HCT116 (cell line): Measurements from ENCODE around the gene MTG2. TPM values are rescaled to one million over a fixed set of nuclear protein-coding genes. Genes with fewer than 3 reads are reported as not detected.

Experiments
- ATAC-seq: fragments of 200-7000 bp; cut with Tn5 transposase; 2 replicates; pipeline ENCODE4 v1.9.1; 2020; ENCODE audit warnings: mild to moderate bottlenecking, moderate library complexity
- BruUV-seq: library from RNA; stranded (reverse); fragments of 400-500 nt; replicated peaks from 2 replicates; lab custom pipeline; 2021; lab: Mats Ljungman, UMichigan
- CTCF ChIA-PET: fragments of 300-600 bp; sonication (Branson Sonifier 250); formaldehyde crosslinking; loops from one replicate; lab custom pipeline; 2021; ENCODE audit warnings: antibody characterized with exemption; lab: Charles Lee
- POLR2A ChIA-PET: fragments of 300-600, 350-600 bp; sonication (Branson Sonifier 250); formaldehyde crosslinking; loops from one replicate; lab custom pipeline; 2021; ENCODE audit warnings: antibody characterized with exemption; lab: Charles Lee
- RAD21 ChIA-PET, 2 experiments: fragments of 300-600 bp; sonication (Branson Sonifier 250); formaldehyde crosslinking; loops; one replicate each; lab custom pipeline; 2023; ENCODE audit warnings: low total read pairs in 2 of 2; ENCODE audit not compliant: uncharacterized antibody in 2 of 2, unreplicated experiment in 2 of 2, low non-redundant PET in 1 of 2; lab: Charles Lee
- DNase-seq: peaks from one replicate; pipeline ENCODE4 v3.0.0-alpha.2; 2010; ENCODE audit warnings: low read depth, low spot score
- H2AFZ ChIP-seq: fragments of 200-600 bp; shearing (Covaris generic), sonication (generic); 2 replicates; pipeline ENCODE4 v1.6.1; 2017; ENCODE audit warnings: low read depth, mixed run types, mixed read lengths, antibody characterized with exemption, low read length; ENCODE audit not compliant: poor library complexity, severe bottlenecking
- H3K27ac ChIP-seq: 2 replicates; pipeline ENCODE4 v1.5.1; 2012; ENCODE audit warnings: low read depth, low read length
- H3K27me3 ChIP-seq: fragments of 200-600 bp; sonication (generic); 2 replicates; pipeline ENCODE4 v1.6.1; 2016; ENCODE audit warnings: mixed run types, low read length, mixed read lengths; ENCODE audit not compliant: insufficient read depth
- H3K36me3 ChIP-seq, 2 experiments: fragments of 200-500 bp in 1 of 2; fragments of 200-600 bp in 1 of 2; sonication (Bioruptor generic) in 1 of 2; sonication (generic) in 1 of 2; 2 replicates each; pipeline versions ENCODE4 v1.5.1 to v1.6.1; 2014 to 2016; ENCODE audit warnings: low read length in 2 of 2, inconsistent platforms in 1 of 2, mixed read lengths in 1 of 2, mixed run types in 1 of 2; ENCODE audit not compliant: insufficient read depth in 2 of 2, control insufficient read depth in 1 of 2
- H3K4me1 ChIP-seq, 2 experiments: fragments of 200-600 bp in 1 of 2; sonication (generic) in 1 of 2; 2 replicates each; pipeline versions ENCODE4 v1.5.1 to v1.6.1; 2012 to 2017; ENCODE audit warnings: low read length in 2 of 2, inconsistent platforms in 1 of 2, mild to moderate bottlenecking in 1 of 2, mixed read lengths in 1 of 2, mixed run types in 1 of 2, moderate library complexity in 1 of 2; ENCODE audit not compliant: insufficient read depth in 2 of 2, control insufficient read depth in 1 of 2
- H3K4me2 ChIP-seq: fragments of 200-600 bp; sonication (generic); 2 replicates; pipeline ENCODE4 v1.6.1; 2017; ENCODE audit warnings: mixed run types, low read length, mixed read lengths
- H3K4me3 ChIP-seq, 2 experiments: fragments of 200-600 bp in 1 of 2; sonication (generic) in 1 of 2; replicated peaks in 1 of 2; 2 replicates each; pipeline ENCODE4 v1.5.1; 2011 to 2016; ENCODE audit warnings: low read length in 2 of 2, control low read depth in 1 of 2, low read depth in 1 of 2, mild to moderate bottlenecking in 1 of 2, mixed read lengths in 1 of 2, mixed run types in 1 of 2
- H3K79me2 ChIP-seq: fragments of 200-600 bp; sonication (generic); 2 replicates; pipeline ENCODE4 v1.6.1; 2017; ENCODE audit warnings: mild to moderate bottlenecking, mixed run types, low read length, moderate library complexity, mixed read lengths; ENCODE audit not compliant: insufficient read depth
- H3K9ac ChIP-seq: fragments of 200-600 bp; sonication (generic); 2 replicates; pipeline ENCODE4 v1.6.1; 2016; ENCODE audit warnings: low read length, mixed read lengths
- H3K9me2 ChIP-seq: fragments of 200-600 bp; sonication (generic), shearing (Covaris generic); 2 replicates; pipeline ENCODE4 v1.6.1; 2017; ENCODE audit warnings: mixed run types, mild to moderate bottlenecking, moderate library complexity; ENCODE audit not compliant: insufficient read depth
- H3K9me3 ChIP-seq, 2 experiments: fragments of 200-500 bp in 1 of 2; fragments of 200-600 bp in 1 of 2; sonication (Bioruptor generic) in 1 of 2; sonication (generic) in 1 of 2; 2 replicates each; pipeline ENCODE4 v1.6.1; 2014 to 2017; ENCODE audit warnings: low read length in 2 of 2, mixed read lengths in 2 of 2, inconsistent platforms in 1 of 2, low read depth in 1 of 2, mild to moderate bottlenecking in 1 of 2, mixed run types in 1 of 2, moderate library complexity in 1 of 2; ENCODE audit not compliant: control insufficient read depth in 1 of 2, insufficient read depth in 1 of 2
- H4K20me1 ChIP-seq: fragments of 200-600 bp; sonication (generic), shearing (Covaris generic); 2 replicates; pipeline ENCODE4 v1.6.1; 2017; ENCODE audit warnings: mixed run types, mild to moderate bottlenecking, moderate library complexity; ENCODE audit not compliant: insufficient read depth
- ATF3 ChIP-seq: IDR thresholded peaks from 2 replicates; pipeline ENCODE4 v1.6.1; 2012
- CBX3 ChIP-seq: IDR thresholded peaks from 2 replicates; pipeline ENCODE4 v1.6.1; 2012; ENCODE audit warnings: low read depth
- CEBPB ChIP-seq: IDR thresholded peaks from 2 replicates; pipeline ENCODE4 v1.6.1; 2012; ENCODE audit warnings: low read depth
- ELF1 ChIP-seq: IDR thresholded peaks from 2 replicates; pipeline ENCODE4 v1.6.1; 2012; ENCODE audit warnings: low read depth, borderline replicate concordance
- EZH2 ChIP-seq: fragments of 200-600 bp; sonication (generic); IDR thresholded peaks from 2 replicates; pipeline ENCODE4 v1.6.1; 2017; ENCODE audit warnings: antibody characterized with exemption, mixed run types
- EZH2phosphoT487 ChIP-seq: fragments of 200-600 bp; IDR thresholded peaks from 2 replicates; pipeline ENCODE4 v1.6.1; 2018; ENCODE audit warnings: antibody characterized with exemption, borderline replicate concordance
- POLR2A ChIP-seq: IDR thresholded peaks from 2 replicates; pipeline ENCODE4 v1.7.0; 2011; ENCODE audit warnings: borderline replicate concordance; ENCODE audit not compliant: insufficient read depth, insufficient read length; ENCODE audit errors: extremely low read depth
- POLR2AphosphoS5 ChIP-seq: IDR thresholded peaks from 2 replicates; pipeline ENCODE4 v1.6.1; 2011; ENCODE audit warnings: mild to moderate bottlenecking, low read depth, low read length, moderate library complexity
- RAD21 ChIP-seq: IDR thresholded peaks from 2 replicates; pipeline ENCODE4 v1.6.1; 2012; ENCODE audit warnings: low read depth, mild to moderate bottlenecking
- SIN3A ChIP-seq: IDR thresholded peaks from 2 replicates; pipeline ENCODE4 v1.6.1; 2012; ENCODE audit warnings: low read depth
- TCF7L2 ChIP-seq: IDR thresholded peaks from 2 replicates; pipeline ENCODE4 v1.7.0; 2011; ENCODE audit warnings: borderline replicate concordance, inconsistent platforms; ENCODE audit not compliant: insufficient read depth, insufficient read length; ENCODE audit errors: extremely low read depth
- ZFX ChIP-seq: fragments of 450-650 bp; IDR thresholded peaks from 2 replicates; pipeline ENCODE4 v1.6.1; 2017
- intact Hi-C: fragments of 100-400 bp; cut with micrococcal nuclease; formaldehyde crosslinking; loops from 2 replicates; pipeline ENCODE4 v1.10.0; 2022
- total RNA-seq: library from RNA; stranded (reverse); gene quantifications from one replicate; pipeline ENCODE4 v1.2.1, GENCODE V29; 2021; ENCODE audit not compliant: unreplicated experiment
- TF ChIP-seq, protein P1 (sequence below), 3 experiments: fragments of 200-600 bp in 1 of 3; sonication (generic) in 1 of 3; IDR thresholded peaks in 2 of 3; conservative IDR thresholded peaks in 1 of 3; 2 replicates each; pipeline ENCODE4 v1.5.1; 2012 to 2017; ENCODE audit warnings: low read depth in 2 of 3, low read length in 2 of 3, antibody characterized with exemption in 1 of 3, borderline replicate concordance in 1 of 3, control low read depth in 1 of 3, mild to moderate bottlenecking in 1 of 3, mixed read lengths in 1 of 3, mixed run types in 1 of 3, moderate library complexity in 1 of 3; ENCODE audit not compliant: insufficient read depth in 1 of 3
- TF ChIP-seq, protein P2 (sequence below): IDR thresholded peaks from 2 replicates; pipeline ENCODE4 v1.6.1; 2012; ENCODE audit warnings: low read depth

MTG2 gene
- total RNA-seq, 1 experiment from 2014 or later = 43.3 TPM

- TF ChIP-seq ATF3 (no peak), CEBPB (no peak), CBX3 (no peak), EZH2 (no peak), POLR2AphosphoS5 (no peak), RAD21 (no peak), POLR2A (no peak), EZH2phosphoT487 (no peak)
- TF ChIP-seq, protein P1, sequence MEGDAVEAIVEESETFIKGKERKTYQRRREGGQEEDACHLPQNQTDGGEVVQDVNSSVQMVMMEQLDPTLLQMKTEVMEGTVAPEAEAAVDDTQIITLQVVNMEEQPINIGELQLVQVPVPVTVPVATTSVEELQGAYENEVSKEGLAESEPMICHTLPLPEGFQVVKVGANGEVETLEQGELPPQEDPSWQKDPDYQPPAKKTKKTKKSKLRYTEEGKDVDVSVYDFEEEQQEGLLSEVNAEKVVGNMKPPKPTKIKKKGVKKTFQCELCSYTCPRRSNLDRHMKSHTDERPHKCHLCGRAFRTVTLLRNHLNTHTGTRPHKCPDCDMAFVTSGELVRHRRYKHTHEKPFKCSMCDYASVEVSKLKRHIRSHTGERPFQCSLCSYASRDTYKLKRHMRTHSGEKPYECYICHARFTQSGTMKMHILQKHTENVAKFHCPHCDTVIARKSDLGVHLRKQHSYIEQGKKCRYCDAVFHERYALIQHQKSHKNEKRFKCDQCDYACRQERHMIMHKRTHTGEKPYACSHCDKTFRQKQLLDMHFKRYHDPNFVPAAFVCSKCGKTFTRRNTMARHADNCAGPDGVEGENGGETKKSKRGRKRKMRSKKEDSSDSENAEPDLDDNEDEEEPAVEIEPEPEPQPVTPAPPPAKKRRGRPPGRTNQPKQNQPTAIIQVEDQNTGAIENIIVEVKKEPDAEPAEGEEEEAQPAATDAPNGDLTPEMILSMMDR (IDR thresholded peaks at IDR 0.05 in 2 of 3, conservative IDR thresholded peaks at IDR 0.05 in 1 of 3; ENCODE audit: borderline replicate concordance in 1 of 3, insufficient read depth in 1 of 3, low read depth in 2 of 3, low read length in 2 of 3) = no peak
Observed at GRCh38 chr20:62203378-62204030, 20.7 kb downstream of the MTG2 start (continued).

DNA sequence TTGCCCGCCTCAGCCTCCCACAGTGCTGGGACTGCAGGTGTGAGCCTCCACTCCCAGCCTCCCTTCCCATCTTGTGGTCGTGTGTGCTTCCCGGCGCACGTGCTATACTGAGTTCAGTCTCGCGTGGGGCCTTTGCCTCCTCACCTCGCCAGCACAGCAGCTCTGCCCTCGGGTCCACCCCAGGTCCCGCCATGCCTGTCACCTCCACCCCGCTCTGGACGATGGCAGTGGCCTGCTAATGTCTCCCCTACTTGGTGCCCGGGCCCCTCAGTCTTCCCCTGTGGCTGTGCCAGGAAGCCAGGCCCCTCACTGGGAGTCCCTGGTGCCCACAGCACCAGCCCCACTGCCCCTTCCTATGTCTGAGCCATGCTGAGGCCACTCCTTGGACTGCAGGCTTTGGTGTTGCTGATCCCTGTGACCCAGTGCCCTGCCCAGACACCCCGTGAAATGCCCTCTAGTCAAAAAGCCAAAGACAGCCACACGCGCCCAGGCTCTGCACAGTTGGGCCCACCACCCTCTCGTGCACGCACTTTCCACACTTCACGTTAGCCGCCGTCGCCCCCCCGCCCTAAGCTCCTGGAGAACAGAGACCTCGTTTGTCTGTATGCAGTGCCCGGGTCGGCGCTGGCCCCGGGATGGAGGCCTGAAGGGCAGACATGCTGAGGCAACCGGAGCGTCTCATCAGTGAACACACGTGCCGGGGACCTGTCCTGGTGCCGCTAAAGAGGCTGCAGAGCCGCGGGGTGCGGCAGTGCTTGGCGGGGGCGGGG, 23.0 kb downstream of the MTG2 start:
- BruUV-seq = no TSS peak
- H3K36me3 ChIP-seq = peaks cover under 1 to 7% of the 10 kb centered on the region in 2 experiments; a peak in 3 of 4 replicates
- H3K4me2 ChIP-seq = no peak overlapping the region
- DNase-seq (no peak), ATAC-seq (no peak)
- H3K27ac ChIP-seq = no peak overlapping the region
- ChIA-PET CTCF (no interaction called here), RAD21 (no interaction called here), POLR2A (no interaction called here)
- no peaks in the 10 kb centered on the region for H3K9me2 ChIP-seq
- H3K79me2 ChIP-seq = no peaks in the 10 kb centered on the region
- no peak overlapping the region for H2AFZ ChIP-seq
- H3K9ac ChIP-seq = no peak overlapping the region
- H3K9me3 ChIP-seq = no peaks in the 10 kb centered on the region
- H3K27me3 ChIP-seq = no peaks in the 10 kb centered on the region
- H3K4me1 ChIP-seq = peaks cover 0 to 5% of the 10 kb centered on the region in 2 experiments; a peak in 1 of 4 replicates
- no peaks in the 10 kb centered on the region for H4K20me1 ChIP-seq
- intact Hi-C loops = no loop called here
- no peak overlapping the region for H3K4me3 ChIP-seq
- TF ChIP-seq ATF3 (no peak), TCF7L2 (no peak), ZFX (no peak), ELF1 (no peak), SIN3A (no peak), CEBPB (no peak), EZH2 (no peak), EZH2phosphoT487 (no peak)
- TF ChIP-seq, protein P2, sequence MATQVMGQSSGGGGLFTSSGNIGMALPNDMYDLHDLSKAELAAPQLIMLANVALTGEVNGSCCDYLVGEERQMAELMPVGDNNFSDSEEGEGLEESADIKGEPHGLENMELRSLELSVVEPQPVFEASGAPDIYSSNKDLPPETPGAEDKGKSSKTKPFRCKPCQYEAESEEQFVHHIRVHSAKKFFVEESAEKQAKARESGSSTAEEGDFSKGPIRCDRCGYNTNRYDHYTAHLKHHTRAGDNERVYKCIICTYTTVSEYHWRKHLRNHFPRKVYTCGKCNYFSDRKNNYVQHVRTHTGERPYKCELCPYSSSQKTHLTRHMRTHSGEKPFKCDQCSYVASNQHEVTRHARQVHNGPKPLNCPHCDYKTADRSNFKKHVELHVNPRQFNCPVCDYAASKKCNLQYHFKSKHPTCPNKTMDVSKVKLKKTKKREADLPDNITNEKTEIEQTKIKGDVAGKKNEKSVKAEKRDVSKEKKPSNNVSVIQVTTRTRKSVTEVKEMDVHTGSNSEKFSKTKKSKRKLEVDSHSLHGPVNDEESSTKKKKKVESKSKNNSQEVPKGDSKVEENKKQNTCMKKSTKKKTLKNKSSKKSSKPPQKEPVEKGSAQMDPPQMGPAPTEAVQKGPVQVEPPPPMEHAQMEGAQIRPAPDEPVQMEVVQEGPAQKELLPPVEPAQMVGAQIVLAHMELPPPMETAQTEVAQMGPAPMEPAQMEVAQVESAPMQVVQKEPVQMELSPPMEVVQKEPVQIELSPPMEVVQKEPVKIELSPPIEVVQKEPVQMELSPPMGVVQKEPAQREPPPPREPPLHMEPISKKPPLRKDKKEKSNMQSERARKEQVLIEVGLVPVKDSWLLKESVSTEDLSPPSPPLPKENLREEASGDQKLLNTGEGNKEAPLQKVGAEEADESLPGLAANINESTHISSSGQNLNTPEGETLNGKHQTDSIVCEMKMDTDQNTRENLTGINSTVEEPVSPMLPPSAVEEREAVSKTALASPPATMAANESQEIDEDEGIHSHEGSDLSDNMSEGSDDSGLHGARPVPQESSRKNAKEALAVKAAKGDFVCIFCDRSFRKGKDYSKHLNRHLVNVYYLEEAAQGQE = no peak
- TF ChIP-seq, protein P1 (IDR thresholded peaks at IDR 0.05 in 2 of 3, conservative IDR thresholded peaks at IDR 0.05 in 1 of 3; ENCODE audit: borderline replicate concordance in 1 of 3, insufficient read depth in 1 of 3, low read depth in 2 of 3, low read length in 2 of 3) = no peak
